A673 (cell line): Measurements from ENCODE around the gene EYS. TPM values are rescaled to one million over a fixed set of nuclear protein-coding genes. Genes with fewer than 3 reads are reported as not detected.

Experiments used
- BruUV-seq: library from RNA; stranded (reverse); fragments of 400-500 nt; replicated peaks from 2 replicates; lab custom pipeline; 2021; lab: Mats Ljungman, UMichigan
- CTCF ChIA-PET: fragments of 300-600 bp; sonication (Branson Sonifier 250); formaldehyde crosslinking; loops from one replicate; lab custom pipeline; 2022; ENCODE audit warnings: antibody characterized with exemption; lab: Charles Lee
- POLR2A ChIA-PET: fragments of 300-600 bp; sonication (Branson Sonifier 250); formaldehyde crosslinking; loops from one replicate; lab custom pipeline; 2022; ENCODE audit warnings: antibody characterized with exemption; ENCODE audit not compliant: low non-redundant PET; lab: Charles Lee
- DNase-seq: peaks from one replicate; pipeline ENCODE4 v3.0.0-alpha.2; 2015; ENCODE audit warnings: low spot score
- H3K27ac ChIP-seq: fragments of 200-600 bp; sonication (generic); 2 replicates; pipeline ENCODE4 v1.5.1; 2016; ENCODE audit warnings: mixed run types, low read depth, mild to moderate bottlenecking, mixed read lengths, antibody characterized with exemption, low read length; ENCODE audit not compliant: poor library complexity, severe bottlenecking
- H3K27me3 ChIP-seq: fragments of 200-600 bp; sonication (generic); replicated peaks from 2 replicates; pipeline ENCODE4 v1.6.1; 2017; ENCODE audit warnings: mixed run types, low read depth, mild to moderate bottlenecking, mixed read lengths, antibody characterized with exemption, low read length; ENCODE audit not compliant: insufficient read depth, poor library complexity
- H3K36me3 ChIP-seq: fragments of 200-600 bp; sonication (generic); 2 replicates; pipeline ENCODE4 v1.6.1; 2016; ENCODE audit warnings: mixed run types, mild to moderate bottlenecking, mixed read lengths, antibody characterized with exemption, low read length; ENCODE audit not compliant: insufficient read depth, poor library complexity, severe bottlenecking
- H3K4me1 ChIP-seq: fragments of 200-600 bp; sonication (generic); 2 replicates; pipeline ENCODE4 v1.6.1; 2017; ENCODE audit warnings: mixed run types, mild to moderate bottlenecking, mixed read lengths, antibody characterized with exemption, low read length; ENCODE audit not compliant: insufficient read depth, poor library complexity, severe bottlenecking
- H3K4me3 ChIP-seq: fragments of 200-600 bp; sonication (generic); 2 replicates; pipeline ENCODE4 v1.5.1; 2016; ENCODE audit warnings: low read depth, mixed run types, mild to moderate bottlenecking, mixed read lengths, low read length; ENCODE audit not compliant: poor library complexity, severe bottlenecking
- H3K9me3 ChIP-seq: fragments of 200-600 bp; sonication (generic); 2 replicates; pipeline ENCODE4 v1.6.1; 2016; ENCODE audit warnings: mixed run types, low read depth, mild to moderate bottlenecking, mixed read lengths, antibody characterized with exemption, low read length; ENCODE audit not compliant: poor library complexity, severe bottlenecking
- CTCF ChIP-seq: fragments of 300-800, 200-600 bp; sonication (generic); conservative IDR thresholded peaks from 2 replicates; pipeline ENCODE4 v1.5.1; 2017; ENCODE audit warnings: low read depth, mild to moderate bottlenecking, antibody characterized with exemption, low read length, moderate library complexity, mixed read lengths
- EZH2 ChIP-seq: fragments of 200-600 bp; sonication (generic); IDR thresholded peaks from 2 replicates; pipeline ENCODE4 v1.6.1; 2017; ENCODE audit warnings: borderline replicate concordance, low read depth, mild to moderate bottlenecking, mixed read lengths, antibody characterized with exemption, low read length; ENCODE audit not compliant: poor library complexity, severe bottlenecking
- intact Hi-C: fragments of 100-400 bp; cut with micrococcal nuclease; formaldehyde crosslinking; loops from one replicate; pipeline ENCODE4 v1.10.0; 2022; ENCODE audit not compliant: unreplicated experiment
- total RNA-seq: library from RNA; stranded (reverse); gene quantifications from 2 replicates; pipeline ENCODE4 v1.2.3, GENCODE V29; 2021

EYS gene
- total RNA-seq, 1 experiment from 2014 or later = 0.47 TPM

- Histone ChIP-seq H3K27me3 (no peaks in the 10 kb centered on the region), H3K4me3 (no peak overlapping the region), H3K27ac (no peak overlapping the region), H3K4me1 (no peaks in the 10 kb centered on the region), H3K36me3 (no peaks in the 10 kb centered on the region), H3K9me3 (no peaks in the 10 kb centered on the region)
- BruUV-seq = no TSS peak
- intact Hi-C loops = no loop called here
- ChIA-PET CTCF (no interaction called here), POLR2A (no interaction called here)
- no peak for DNase-seq
- TF ChIP-seq EZH2 (no peak), CTCF (no peak)
These were observed 421.8 kb downstream of the EYS start for GRCh38 chr6:65285275-65285674.

GRCh38 chr6:65280060-65280459 lies 427.0 kb downstream of the EYS start:
- POLR2A ChIA-PET = no interaction called here
- H3K9me3 ChIP-seq = no peaks in the 10 kb centered on the region
- DNase-seq = no peak
- no peaks in the 10 kb centered on the region for H3K36me3 ChIP-seq
- CTCF ChIA-PET = no interaction called here
- no peaks in the 10 kb centered on the region for H3K27me3 ChIP-seq
- no TSS peak for BruUV-seq
- H3K4me3 ChIP-seq = no peak overlapping the region
- intact Hi-C loops = no loop called here
- TF ChIP-seq EZH2 (no peak), CTCF (no peak)
- no peaks in the 10 kb centered on the region for H3K4me1 ChIP-seq
- H3K27ac ChIP-seq = no peak overlapping the region

GRCh38 chr6:65262241-65262640 lies 444.8 kb downstream of the EYS start:
- ChIA-PET POLR2A (no interaction called here), CTCF (no interaction called here)
- no peaks in the 10 kb centered on the region for H3K36me3 ChIP-seq
- H3K27me3 ChIP-seq = no peaks in the 10 kb centered on the region
- no peaks in the 10 kb centered on the region for H3K4me1 ChIP-seq
- no peaks in the 10 kb centered on the region for H3K9me3 ChIP-seq
- intact Hi-C loops = no loop called here
- TF ChIP-seq EZH2 = no peak
- TF ChIP-seq CTCF = no peak
- no peak overlapping the region for H3K27ac ChIP-seq
- BruUV-seq = no TSS peak
- DNase-seq = no peak
- H3K4me3 ChIP-seq = no peak overlapping the region
